PC-3 (cell line): ENCODE data around the gene LBR.

Experiments used
- EZH2 ChIP-seq: fragments of 300-600 bp; sonication (generic); IDR thresholded peaks from one replicate; pipeline ENCODE4 v1.6.1; 2017; ENCODE audit warnings: antibody characterized with exemption, mild to moderate bottlenecking, low read length; ENCODE audit not compliant: unreplicated experiment
- EZH2phosphoT487 ChIP-seq: fragments of 300-600 bp; sonication (generic); IDR thresholded peaks from 2 replicates; pipeline ENCODE4 v1.6.1; 2018; ENCODE audit warnings: mild to moderate bottlenecking, antibody characterized with exemption, low read length, borderline replicate concordance
- TF ChIP-seq, protein P1 (sequence below): fragments of 300-600 bp; sonication (generic); conservative IDR thresholded peaks from 2 replicates; pipeline ENCODE4 v1.5.1; 2017; ENCODE audit warnings: antibody characterized with exemption, low read depth, mild to moderate bottlenecking, low read length

DNA sequence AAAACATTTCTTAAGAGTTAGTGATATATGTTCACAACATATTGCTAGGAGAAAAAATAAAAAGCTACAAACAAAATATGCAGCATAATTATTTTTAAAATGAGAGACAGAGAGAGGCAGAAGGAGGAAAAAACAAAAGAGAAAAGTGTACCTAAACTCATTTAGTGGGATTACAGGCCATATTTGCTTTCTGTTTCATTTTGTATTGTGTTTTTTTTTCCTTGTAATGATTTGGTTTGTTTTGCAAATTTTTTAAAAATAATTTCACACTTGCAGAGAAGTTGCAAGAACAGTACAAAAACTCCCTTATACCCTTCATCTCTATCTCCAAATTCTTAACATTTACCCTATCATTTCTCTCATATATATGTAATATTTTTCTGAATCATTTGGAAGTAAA, 65.0 kb downstream of the LBR start:
- TF ChIP-seq, protein P1, sequence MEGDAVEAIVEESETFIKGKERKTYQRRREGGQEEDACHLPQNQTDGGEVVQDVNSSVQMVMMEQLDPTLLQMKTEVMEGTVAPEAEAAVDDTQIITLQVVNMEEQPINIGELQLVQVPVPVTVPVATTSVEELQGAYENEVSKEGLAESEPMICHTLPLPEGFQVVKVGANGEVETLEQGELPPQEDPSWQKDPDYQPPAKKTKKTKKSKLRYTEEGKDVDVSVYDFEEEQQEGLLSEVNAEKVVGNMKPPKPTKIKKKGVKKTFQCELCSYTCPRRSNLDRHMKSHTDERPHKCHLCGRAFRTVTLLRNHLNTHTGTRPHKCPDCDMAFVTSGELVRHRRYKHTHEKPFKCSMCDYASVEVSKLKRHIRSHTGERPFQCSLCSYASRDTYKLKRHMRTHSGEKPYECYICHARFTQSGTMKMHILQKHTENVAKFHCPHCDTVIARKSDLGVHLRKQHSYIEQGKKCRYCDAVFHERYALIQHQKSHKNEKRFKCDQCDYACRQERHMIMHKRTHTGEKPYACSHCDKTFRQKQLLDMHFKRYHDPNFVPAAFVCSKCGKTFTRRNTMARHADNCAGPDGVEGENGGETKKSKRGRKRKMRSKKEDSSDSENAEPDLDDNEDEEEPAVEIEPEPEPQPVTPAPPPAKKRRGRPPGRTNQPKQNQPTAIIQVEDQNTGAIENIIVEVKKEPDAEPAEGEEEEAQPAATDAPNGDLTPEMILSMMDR: no peak
- TF ChIP-seq EZH2phosphoT487 (no peak), EZH2 (no peak)
